Prostate gland (tissue), 2 donors: Measurements from ENCODE around the gene LCORL. TPM values are rescaled to one million over a fixed set of nuclear protein-coding genes. Genes with fewer than 3 reads are reported as not detected.

Experiments used
- DNase-seq: peaks from one replicate; pipeline ENCODE4 v3.0.0-alpha.2; 2019; ENCODE audit warnings: low spot score
- H3K27ac ChIP-seq, 2 donors: fragments of 200-600 bp; sonication (generic); 2 replicates each; pipeline ENCODE4 v1.5.1; 2017 to 2019
- H3K27me3 ChIP-seq: fragments of 200-600 bp; sonication (generic); replicated peaks from 2 replicates; pipeline ENCODE4 v1.5.1; 2019; ENCODE audit not compliant: insufficient read depth
- H3K36me3 ChIP-seq, 2 donors: fragments of 200-600 bp; sonication (generic); 1 replicate in 1 of 2; 2 replicates in 1 of 2; pipeline versions ENCODE4 v1.5.1 to v1.8.1; 2017 to 2019
- H3K4me1 ChIP-seq: fragments of 200-600 bp; sonication (generic); replicated peaks from 2 replicates; pipeline ENCODE4 v1.5.1; 2019
- H3K4me3 ChIP-seq, 2 donors: fragments of 200-600 bp; sonication (generic); 2 replicates each; pipeline ENCODE4 v1.5.1; 2017 to 2019
- H3K9me3 ChIP-seq: fragments of 200-600 bp; sonication (generic); 2 replicates; pipeline ENCODE4 v1.5.1; 2017
- POLR2A ChIP-seq: fragments of 450-650 bp; IDR thresholded peaks from one replicate; pipeline ENCODE4 v1.6.1; 2016; ENCODE audit warnings: antibody characterized with exemption, mild to moderate bottlenecking
- POLR2AphosphoS5 ChIP-seq: sonication (generic); formaldehyde crosslinking; IDR thresholded peaks from one replicate; pipeline ENCODE4 v1.6.1; 2017; ENCODE audit warnings: antibody characterized with exemption
- WGBS: methylation state at CpG from one replicate; pipeline ENCODE4 v1.1.5; 2018; 5-methylcytosine and 5-hydroxymethylcytosine counted together
- intact Hi-C: fragments of 100-400 bp; cut with DNase I; formaldehyde crosslinking; loops from one replicate; pipeline ENCODE4 v1.14.2; 2022
- total RNA-seq, 2 donors: library from RNA; depleted of rRNA; stranded (reverse); fragments of >200 nt; gene quantifications; one replicate each; pipeline ENCODE4 v1.1.0, GENCODE V29; 2016
- TF ChIP-seq, protein P1 (sequence below), 4 experiments: fragments of 200-600 bp in 2 of 4; fragments of 450-650 bp in 2 of 4; sonication (generic) in 2 of 4; IDR thresholded peaks; 1 replicate in 3 of 4; 2 replicates in 1 of 4; pipeline ENCODE4 v1.5.1; 2016 to 2019; ENCODE audit warnings: antibody characterized with exemption in 4 of 4, mild to moderate bottlenecking in 2 of 4, moderate library complexity in 2 of 4

The LCORL gene
- total RNA-seq, 2 donors from 2014 or later: 17.8 to 34.5 TPM

DNA sequence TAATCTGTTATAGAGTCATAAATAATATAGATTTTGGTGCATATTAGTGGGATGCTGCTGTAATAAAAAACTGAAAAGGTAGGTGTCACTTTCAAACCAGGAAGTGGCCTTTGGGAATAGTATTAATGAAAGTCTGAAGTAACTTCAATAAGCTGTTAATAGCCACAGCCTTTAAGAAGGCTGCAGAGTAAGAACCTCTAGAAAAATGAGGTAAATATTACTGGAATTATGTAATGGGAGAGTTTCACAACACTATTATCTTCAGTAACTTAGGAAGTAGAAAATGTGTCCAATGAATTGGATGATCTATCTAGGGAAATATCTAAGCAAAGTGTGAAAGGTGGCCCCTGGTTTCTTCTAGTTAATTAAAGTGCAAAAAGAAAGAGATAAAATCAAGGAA, 106.1 kb downstream of the LCORL start:
- Histone ChIP-seq H3K9me3 (no peaks in the 10 kb centered on the region), H3K27ac (no peak overlapping the region), H3K4me3 (no peak overlapping the region), H3K36me3 (no peaks in the 10 kb centered on the region), H3K4me1 (no peaks in the 10 kb centered on the region), H3K27me3 (no peaks in the 10 kb centered on the region)
- TF ChIP-seq, protein P1, sequence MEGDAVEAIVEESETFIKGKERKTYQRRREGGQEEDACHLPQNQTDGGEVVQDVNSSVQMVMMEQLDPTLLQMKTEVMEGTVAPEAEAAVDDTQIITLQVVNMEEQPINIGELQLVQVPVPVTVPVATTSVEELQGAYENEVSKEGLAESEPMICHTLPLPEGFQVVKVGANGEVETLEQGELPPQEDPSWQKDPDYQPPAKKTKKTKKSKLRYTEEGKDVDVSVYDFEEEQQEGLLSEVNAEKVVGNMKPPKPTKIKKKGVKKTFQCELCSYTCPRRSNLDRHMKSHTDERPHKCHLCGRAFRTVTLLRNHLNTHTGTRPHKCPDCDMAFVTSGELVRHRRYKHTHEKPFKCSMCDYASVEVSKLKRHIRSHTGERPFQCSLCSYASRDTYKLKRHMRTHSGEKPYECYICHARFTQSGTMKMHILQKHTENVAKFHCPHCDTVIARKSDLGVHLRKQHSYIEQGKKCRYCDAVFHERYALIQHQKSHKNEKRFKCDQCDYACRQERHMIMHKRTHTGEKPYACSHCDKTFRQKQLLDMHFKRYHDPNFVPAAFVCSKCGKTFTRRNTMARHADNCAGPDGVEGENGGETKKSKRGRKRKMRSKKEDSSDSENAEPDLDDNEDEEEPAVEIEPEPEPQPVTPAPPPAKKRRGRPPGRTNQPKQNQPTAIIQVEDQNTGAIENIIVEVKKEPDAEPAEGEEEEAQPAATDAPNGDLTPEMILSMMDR (IDR thresholded peaks at IDR 0.05): no peak
- no peak for TF ChIP-seq POLR2AphosphoS5
- no peak for TF ChIP-seq POLR2A
- no peak for DNase-seq
- intact Hi-C loops: no loop called here

- no peaks in the 10 kb centered on the region for H3K9me3 ChIP-seq
- H3K27me3 ChIP-seq: no peaks in the 10 kb centered on the region
- TF ChIP-seq, protein P1 (IDR thresholded peaks at IDR 0.05): no peak
- no peak for TF ChIP-seq POLR2A
- intact Hi-C loops: no loop called here
- no peak overlapping the region for H3K4me3 ChIP-seq
- H3K27ac ChIP-seq: no peak overlapping the region
- 96% methylated on average over 9 of the region's 9 CpGs for WGBS
- no peaks in the 10 kb centered on the region for H3K36me3 ChIP-seq
- DNase-seq: no peak
- H3K4me1 ChIP-seq: no peaks in the 10 kb centered on the region
Observed at GRCh38 chr4:17912011-17912410, 109.5 kb downstream of the LCORL start.

GRCh38 chr4:17911608-17912007, 109.9 kb downstream of the LCORL start:
- intact Hi-C loops: no loop called here
- TF ChIP-seq, protein P1 (IDR thresholded peaks at IDR 0.05): no peak
- TF ChIP-seq POLR2A: no peak

DNA sequence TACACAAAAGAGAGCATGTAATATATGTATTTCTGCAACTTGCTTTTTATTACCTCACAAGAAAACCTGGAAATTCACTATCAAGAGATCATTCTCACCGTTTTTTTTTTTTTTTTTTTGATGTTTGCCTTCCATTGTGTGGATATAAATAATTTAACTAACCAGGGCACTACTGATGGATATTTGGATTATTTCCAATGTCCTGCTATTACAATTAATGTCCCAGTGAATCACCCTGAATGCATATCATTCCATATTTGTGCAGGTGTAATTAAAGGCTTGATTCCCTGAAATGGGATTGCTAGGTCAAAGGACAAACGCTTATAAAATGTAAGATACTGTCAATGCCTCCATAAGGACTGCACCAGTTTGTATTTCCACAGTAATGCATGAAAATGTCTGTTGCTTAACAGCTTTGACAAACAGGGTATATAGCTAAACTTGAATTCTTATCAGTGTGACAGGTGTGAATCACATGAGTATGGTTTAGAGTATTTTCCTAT, 123.0 kb downstream of the LCORL start:
- Histone ChIP-seq H3K9me3 (no peaks in the 10 kb centered on the region), H3K27ac (no peak overlapping the region), H3K4me3 (no peak overlapping the region), H3K4me1 (no peaks in the 10 kb centered on the region), H3K36me3 (no peaks in the 10 kb centered on the region), H3K27me3 (no peaks in the 10 kb centered on the region)
- no peak for DNase-seq
- TF ChIP-seq POLR2AphosphoS5 (no peak), POLR2A (no peak)
- TF ChIP-seq, protein P1 (IDR thresholded peaks at IDR 0.05): no peak
- intact Hi-C loops: no loop called here
- WGBS: 43% methylated on average over 2 of the region's 2 CpGs

More at GRCh38 chr4:17911608-17912007, 109.9 kb downstream of the LCORL start:
- no peaks in the 10 kb centered on the region for H3K9me3 ChIP-seq
- no peaks in the 10 kb centered on the region for H3K4me1 ChIP-seq
- 96% methylated on average over 11 of the region's 11 CpGs for WGBS
- no peak overlapping the region for H3K27ac ChIP-seq
- no peaks in the 10 kb centered on the region for H3K36me3 ChIP-seq
- H3K4me3 ChIP-seq: no peak overlapping the region
- no peak for DNase-seq
- no peaks in the 10 kb centered on the region for H3K27me3 ChIP-seq

- Histone ChIP-seq H3K27ac (no peak overlapping the region), H3K9me3 (no peaks in the 10 kb centered on the region), H3K4me1 (no peaks in the 10 kb centered on the region), H3K27me3 (no peaks in the 10 kb centered on the region), H3K4me3 (no peak overlapping the region), H3K36me3 (no peaks in the 10 kb centered on the region)
- 98% methylated on average over 3 of the region's 3 CpGs for WGBS
- no peak for DNase-seq
- no peak for TF ChIP-seq POLR2AphosphoS5
- TF ChIP-seq, protein P1 (IDR thresholded peaks at IDR 0.05): no peak
- no peak for TF ChIP-seq POLR2A
- intact Hi-C loops: no loop called here
Observed at GRCh38 chr4:17895481-17895880, 126.1 kb downstream of the LCORL start.
